NCI-H446 (cell line): ENCODE measurements around the gene LIN28B.
"Not testable (repeated sequence)": the region's sequence is repeated elsewhere in the genome, so short reads cannot be mapped to it uniquely, and the experiment has no call there.

ENCODE experiments used
- DNase-seq, 2 experiments: peaks; one replicate each; lab custom pipeline; 2025; lab: John Stamatoyannopoulos, UW

The LIN28B gene

GRCh38 chr6:105013459-105013858 lies 56.6 kb downstream of the LIN28B start:
- not testable (repeated sequence) for DNase-seq

- no peak for DNase-seq
Measured at GRCh38 chr6:105014448-105014847, 57.5 kb downstream of the LIN28B start.

GRCh38 chr6:105014954-105015353 lies 58.0 kb downstream of the LIN28B start:
- DNase-seq: no peak

- no peak for DNase-seq
Measured at GRCh38 chr6:105015482-105015881, 58.6 kb downstream of the LIN28B start.

- DNase-seq: no peak
Measured at GRCh38 chr6:105019285-105019684, 62.4 kb downstream of the LIN28B start.

- no peak for DNase-seq
Measured at GRCh38 chr6:105021399-105021798, 64.5 kb downstream of the LIN28B start.

GRCh38 chr6:105022416-105022815 lies 65.5 kb downstream of the LIN28B start:
- DNase-seq: no peak

- no peak for DNase-seq
Measured at GRCh38 chr6:105024803-105025202, 67.9 kb downstream of the LIN28B start.

GRCh38 chr6:105028898-105029297 lies 72.0 kb downstream of the LIN28B start:
- DNase-seq: no peak

GRCh38 chr6:105029581-105029980 lies 72.7 kb downstream of the LIN28B start:
- DNase-seq: no peak

- DNase-seq: no peak
Measured at GRCh38 chr6:105034470-105034869, 77.6 kb downstream of the LIN28B start.

- no peak for DNase-seq
Measured at GRCh38 chr6:105035299-105035698, 78.4 kb downstream of the LIN28B start.

GRCh38 chr6:105036351-105036750 lies 79.4 kb downstream of the LIN28B start:
- DNase-seq: peak; percentile 77 to 86

GRCh38 chr6:105038259-105038658 lies 81.4 kb downstream of the LIN28B start:
- no peak for DNase-seq

- no peak for DNase-seq
Measured at GRCh38 chr6:105041880-105042279, 85.0 kb downstream of the LIN28B start.

GRCh38 chr6:105042648-105043047 lies 85.7 kb downstream of the LIN28B start:
- DNase-seq: no peak

GRCh38 chr6:105043979-105044378 lies 87.1 kb downstream of the LIN28B start:
- DNase-seq: no peak

GRCh38 chr6:105045526-105045925 lies 88.6 kb downstream of the LIN28B start:
- DNase-seq: no peak

- no peak for DNase-seq
Measured at GRCh38 chr6:105051941-105052471, 95.1 kb downstream of the LIN28B start.

- DNase-seq: no peak
Measured at GRCh38 chr6:105056646-105057045, 99.7 kb downstream of the LIN28B start.

GRCh38 chr6:105057160-105057559 lies 100.3 kb downstream of the LIN28B start:
- no peak for DNase-seq

- no peak for DNase-seq
Measured at GRCh38 chr6:105058316-105058715, 101.4 kb downstream of the LIN28B start.

- no peak for DNase-seq
Measured at GRCh38 chr6:105058846-105059245, 101.9 kb downstream of the LIN28B start.

GRCh38 chr6:105066233-105066632 lies 109.3 kb downstream of the LIN28B start:
- no peak for DNase-seq

- DNase-seq: no peak
Measured at GRCh38 chr6:105066836-105067235, 109.9 kb downstream of the LIN28B start.
